Measurements from ENCODE around the gene RNASE9. TPM values are rescaled to one million over a fixed set of nuclear protein-coding genes. Genes with fewer than 3 reads are reported as not detected.

RNASE9 gene
- total and polyA plus RNA-seq, 9 of the 15 experiments (the other 6 are each of a cell fraction or from before 2014, with no cell fraction given) = not detected

DNA sequence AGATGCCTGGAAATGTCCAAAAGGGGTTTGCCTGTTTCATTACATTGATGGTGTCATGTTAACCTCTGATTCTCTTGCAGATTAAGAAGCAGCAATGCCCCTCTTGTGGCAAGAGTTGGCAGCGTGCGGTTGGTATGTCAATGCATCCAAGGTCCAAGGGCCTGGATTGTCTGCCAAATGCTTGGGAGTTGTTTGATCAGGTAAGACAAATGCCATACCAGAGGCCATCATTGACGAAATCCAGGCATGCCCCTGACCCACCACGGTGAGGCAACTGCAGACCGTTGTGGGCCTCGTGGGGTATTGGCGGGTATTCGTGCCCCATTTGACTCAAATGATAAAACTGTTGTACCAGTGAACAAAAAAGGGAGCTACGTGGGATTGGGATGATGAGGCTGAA lies 41.7 kb upstream of the RNASE9 start:
- ATAC-seq (no peak), DNase-seq (ENCODE audit: extremely low read depth in 1 of 4, low spot score in 3 of 4) (no peak), FAIRE-seq (no peak)
- intact Hi-C loops (cut with micrococcal nuclease) (no loop called here), in situ Hi-C loops (cut with MboI) (loop anchor here (10.0 kb wide), 1 partner anchor 188 kb away; the partner anchor contains the start of gene TEP1)
- H3K4me3 ChIP-seq = no peak overlapping the region
- H4K20me1 ChIP-seq (replicated peaks; ENCODE audit: control insufficient read depth, insufficient read depth, low read length) = no peaks in the 10 kb centered on the region
- H3K79me2 ChIP-seq (ENCODE audit: control insufficient read depth, insufficient read depth, low read length) = no peaks in the 10 kb centered on the region
- H3K27ac ChIP-seq (ENCODE audit: extremely low read depth, low read depth, low read length) = no peak overlapping the region
- peaks cover 0 to 6% of the 10 kb centered on the region in 2 experiments; a peak in 3 of 5 replicates for H3K4me1 ChIP-seq (replicated peaks in 1 of 2; ENCODE audit: control insufficient read depth in 2 of 2, insufficient read depth in 2 of 2, low read length in 2 of 2)
- no peak overlapping the region for H3K9ac ChIP-seq (ENCODE audit: insufficient read depth in 1 of 2, low read depth in 2 of 2, low read length in 2 of 2)
- H2AFZ ChIP-seq (ENCODE audit: low read depth, low read length) = no peak overlapping the region
- H3K9me3 ChIP-seq (replicated peaks; ENCODE audit: control insufficient read depth, insufficient read depth, low read depth, low read length) = no peaks in the 10 kb centered on the region
- ChIA-PET POLR2A (no interaction called here), CTCF (ENCODE audit: low intra/inter-chr PET ratio) (no interaction called here)
- no peaks in the 10 kb centered on the region for H3K36me3 ChIP-seq (ENCODE audit: control insufficient read depth, insufficient read depth, low read length)
- no peak overlapping the region for H3K4me2 ChIP-seq (ENCODE audit: insufficient read depth, low read length)
- no peaks in the 10 kb centered on the region for H3K9me1 ChIP-seq (ENCODE audit: control insufficient read depth, insufficient read depth, low read length)
- no TSS peak for BruUV-seq (replicated peaks)
- H3K27me3 ChIP-seq (ENCODE audit: control insufficient read depth in 2 of 2, insufficient read depth in 2 of 2, low read length in 2 of 2) = no peaks in the 10 kb centered on the region
- TF ChIP-seq SIX5 (IDR thresholded peaks at IDR 0.05; ENCODE audit: borderline replicate concordance in 1 of 2, insufficient read depth in 1 of 2, low read depth in 1 of 2, low read length in 2 of 2) = no peak
- no peak for TF ChIP-seq KDM4B (IDR thresholded peaks at IDR 0.05; ENCODE audit: borderline replicate concordance in 2 of 2, low read depth in 1 of 2)
- no peak for TF ChIP-seq RBM17 (IDR thresholded peaks at IDR 0.05; ENCODE audit: borderline replicate concordance, low read depth, low read length)
- 80% methylated on average over 6 of the region's 9 CpGs for WGBS (ENCODE audit: insufficient coverage, low coverage, missing lambda C conversion rate)

GRCh38 chr14:20601522-20601921 lies 40.7 kb upstream of the RNASE9 start:
- Histone ChIP-seq H3K4me2 (ENCODE audit: insufficient read depth, low read length) (peak overlapping the region; percentile 5; the same call in 1 of the 2 replicates), H3K36me3 (ENCODE audit: control insufficient read depth, insufficient read depth, low read length) (no peaks in the 10 kb centered on the region), H3K4me3 (no peak overlapping the region), H3K9ac (ENCODE audit: insufficient read depth in 1 of 2, low read depth in 2 of 2, low read length in 2 of 2) (0 out of 4 replicates have a peak overlapping the region, but pooled peaks of 1 of the 2 experiments have one; percentile 17), H3K9me3 (replicated peaks; ENCODE audit: control insufficient read depth, insufficient read depth, low read depth, low read length) (no peaks in the 10 kb centered on the region), H2AFZ (ENCODE audit: low read depth, low read length) (peak overlapping the region; percentile 55; the same call in 1 of the 2 replicates), H3K27ac (ENCODE audit: extremely low read depth, low read depth, low read length) (no peak overlapping the region), H3K9me1 (ENCODE audit: control insufficient read depth, insufficient read depth, low read length) (no peaks in the 10 kb centered on the region), H3K27me3 (ENCODE audit: control insufficient read depth in 2 of 2, insufficient read depth in 2 of 2, low read length in 2 of 2) (no peaks in the 10 kb centered on the region), H3K79me2 (ENCODE audit: control insufficient read depth, insufficient read depth, low read length) (no peaks in the 10 kb centered on the region), H3K4me1 (replicated peaks in 1 of 2; ENCODE audit: control insufficient read depth in 2 of 2, insufficient read depth in 2 of 2, low read length in 2 of 2) (peaks cover 0 to 6% of the 10 kb centered on the region in 2 experiments; a peak in 3 of 5 replicates), H4K20me1 (replicated peaks; ENCODE audit: control insufficient read depth, insufficient read depth, low read length) (no peaks in the 10 kb centered on the region)
- no TSS peak for BruUV-seq (replicated peaks)
- DNase-seq (ENCODE audit: extremely low read depth in 1 of 4, low spot score in 3 of 4) (no peak), ATAC-seq (no peak), FAIRE-seq (no peak)
- WGBS (ENCODE audit: insufficient coverage, low coverage, missing lambda C conversion rate) = 42% methylated on average over 10 of the region's 12 CpGs
- intact Hi-C loops (cut with micrococcal nuclease) (no loop called here), in situ Hi-C loops (cut with MboI) (loop anchor here (10.0 kb wide), 1 partner anchor 187 kb away; the partner anchor contains the start of gene TEP1)
- ChIA-PET CTCF (ENCODE audit: low intra/inter-chr PET ratio) (no interaction called here), POLR2A (interaction anchor here (0.6 to 1.2 kb wide), 3 partner anchors 46 to 132 kb away, joined by 3 to 4 read pairs (median 3); partner anchors contain the start of gene PNP)
- TF ChIP-seq REST (IDR thresholded peaks at IDR 0.05; ENCODE audit: borderline replicate concordance) = 0 out of 2 replicates have a peak, but pooled peaks have one; percentile 35
- no peak for TF ChIP-seq REST (CRISPR knock-in tag; IDR thresholded peaks at IDR 0.05; ENCODE audit: low read depth)
- TF ChIP-seq CREBBP (IDR thresholded peaks at IDR 0.05; ENCODE audit: low read depth, low read length) = no peak
